Stimulated activated CD4-positive, alpha-beta T cell treated with anti-CD3 and anti-CD28 coated beads, Interleukin-2, amount 100 ng/mL, for 4 hours (primary cell): Measurements from ENCODE around the gene OSBPL3.
A peak's percentile ranks its signal among the peaks of the same experiment; 100 is the strongest.

Experiments
- DNase-seq: peaks from one replicate; pipeline ENCODE4 v3.0.0-alpha.2; 2020; ENCODE audit warnings: low read depth

The OSBPL3 gene

GRCh38 chr7:24757353-24758275 is 222.4 kb downstream of the OSBPL3 start, which contains the start of gene GSDME:
GSDME (minus strand) TSS chr7:24757464; CDS start chr7:24749774, 7,690 bp downstream.
- peak; percentile 21 for DNase-seq

- no peak for DNase-seq
These were observed 223.2 kb downstream of the OSBPL3 start for GRCh38 chr7:24756545-24757352.

- no peak for DNase-seq
These were observed 224.2 kb downstream of the OSBPL3 start for GRCh38 chr7:24755541-24756407.

- DNase-seq, result no peak
These were observed 225.0 kb downstream of the OSBPL3 start for GRCh38 chr7:24754906-24755506.

- no peak for DNase-seq
These were observed 227.7 kb downstream of the OSBPL3 start for GRCh38 chr7:24752073-24752800.

- DNase-seq, result no peak
These were observed 228.5 kb downstream of the OSBPL3 start for GRCh38 chr7:24751484-24751883.

- no peak for DNase-seq
These were observed 229.4 kb downstream of the OSBPL3 start for GRCh38 chr7:24750441-24751055.

GRCh38 chr7:24748521-24748920 is 231.5 kb downstream of the OSBPL3 start:
- no peak for DNase-seq
